Right renal cortex interstitium (tissue), 3 donors: ENCODE data around the gene COPS8. TPM values are rescaled to one million over a fixed set of nuclear protein-coding genes. Genes with fewer than 3 reads are reported as not detected.

Source experiments
- DNase-seq, 3 donors: peaks; one replicate each; pipeline ENCODE4 v3.0.0-alpha.2; 2013; ENCODE audit warnings: low read depth in 3 of 3, low spot score in 2 of 3
- polyA plus RNA-seq, 3 donors: library from polyadenylated mRNA; unstranded; fragments of 120-200 nt; gene quantifications; one replicate each; pipeline ENCODE4 v1.2.1, GENCODE V29; 2013; ENCODE audit not compliant: insufficient read length in 3 of 3

COPS8 gene
- polyA plus RNA-seq, 3 donors = 84.0 to 95.8 (median 93.8) TPM

- DNase-seq = no peak
Measured at GRCh38 chr2:237064203-237065070, 21.3 kb upstream of the COPS8 start.

- no peak for DNase-seq
Measured at GRCh38 chr2:237065071-237065377, 20.7 kb upstream of the COPS8 start.

- DNase-seq = no peak
Measured at GRCh38 chr2:237066396-237066795, 19.3 kb upstream of the COPS8 start.

- no peak for DNase-seq
Measured at GRCh38 chr2:237068005-237068576, 17.6 kb upstream of the COPS8 start.

GRCh38 chr2:237072067-237072931 lies 13.4 kb upstream of the COPS8 start:
- DNase-seq = no peak

GRCh38 chr2:237073552-237073951 lies 12.1 kb upstream of the COPS8 start:
- no peak for DNase-seq

- DNase-seq = no peak
Measured at GRCh38 chr2:237074211-237074993, 11.3 kb upstream of the COPS8 start.

GRCh38 chr2:237075749-237076599 lies 9.7 kb upstream of the COPS8 start:
- DNase-seq = no peak

- no peak for DNase-seq
Measured at GRCh38 chr2:237081596-237081995, 4.1 kb upstream of the COPS8 start.

- no peak for DNase-seq
Measured at GRCh38 chr2:237083026-237083425, 2.7 kb upstream of the COPS8 start.

GRCh38 chr2:237084444-237084843 lies 1.2 kb upstream of the COPS8 start:
- DNase-seq = no peak

- DNase-seq = no peak
Measured at GRCh38 chr2:237090906-237091305, 5.2 kb downstream of the COPS8 start.

- DNase-seq = no peak
Measured at GRCh38 chr2:237091779-237092436, 6.2 kb downstream of the COPS8 start.

- DNase-seq = no peak
Measured at GRCh38 chr2:237092506-237092905, 6.8 kb downstream of the COPS8 start.

- DNase-seq = no peak
Measured at GRCh38 chr2:237092920-237093781, 7.5 kb downstream of the COPS8 start.

- DNase-seq = no peak
Measured at GRCh38 chr2:237096201-237096600, 10.5 kb downstream of the COPS8 start.

- DNase-seq = no peak
Measured at GRCh38 chr2:237096911-237097310, 11.2 kb downstream of the COPS8 start.

GRCh38 chr2:237097326-237097910 lies 11.7 kb downstream of the COPS8 start:
- DNase-seq = no peak
